NCI-H2227 treated with DMSO at 0.1 percent for 48 hours (cell line): Measurements from ENCODE around the gene DEDD.

Source experiments
- DNase-seq: peaks from one replicate; lab custom pipeline; 2025; lab: John Stamatoyannopoulos, UW

Gene DEDD

DNA sequence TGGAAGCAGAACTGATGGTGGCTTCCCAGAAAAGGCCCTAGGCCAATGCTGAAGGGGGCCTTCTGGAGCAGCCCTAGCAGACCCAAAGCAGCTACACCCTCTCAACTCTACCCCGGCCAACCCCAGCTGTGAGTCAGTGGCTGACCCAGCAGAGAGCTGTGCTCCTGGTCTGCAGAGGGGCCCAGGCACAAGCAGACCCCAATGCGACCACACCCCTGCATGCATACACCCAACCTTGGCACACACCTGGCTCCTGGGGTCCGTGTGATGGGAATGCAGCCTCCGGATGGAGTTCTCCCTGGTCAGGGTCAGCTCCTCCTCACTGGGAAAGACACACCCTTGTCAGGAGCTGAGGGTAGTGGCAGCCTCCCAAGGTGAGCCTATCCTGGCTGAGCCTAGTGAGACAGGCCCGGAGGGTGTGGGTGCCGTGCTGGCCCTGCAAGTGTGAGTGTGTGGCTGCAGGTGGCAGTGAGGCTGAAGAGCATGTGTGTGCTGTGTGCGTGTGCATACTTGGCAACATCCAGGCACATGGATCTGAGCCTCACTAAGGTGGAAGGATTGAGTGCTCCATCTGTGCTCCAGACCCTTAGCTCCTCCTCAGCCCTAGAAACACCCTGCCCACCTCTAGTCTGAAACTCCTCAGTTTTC lies 58.9 kb downstream of the DEDD start:
- DNase-seq = no peak

DNA sequence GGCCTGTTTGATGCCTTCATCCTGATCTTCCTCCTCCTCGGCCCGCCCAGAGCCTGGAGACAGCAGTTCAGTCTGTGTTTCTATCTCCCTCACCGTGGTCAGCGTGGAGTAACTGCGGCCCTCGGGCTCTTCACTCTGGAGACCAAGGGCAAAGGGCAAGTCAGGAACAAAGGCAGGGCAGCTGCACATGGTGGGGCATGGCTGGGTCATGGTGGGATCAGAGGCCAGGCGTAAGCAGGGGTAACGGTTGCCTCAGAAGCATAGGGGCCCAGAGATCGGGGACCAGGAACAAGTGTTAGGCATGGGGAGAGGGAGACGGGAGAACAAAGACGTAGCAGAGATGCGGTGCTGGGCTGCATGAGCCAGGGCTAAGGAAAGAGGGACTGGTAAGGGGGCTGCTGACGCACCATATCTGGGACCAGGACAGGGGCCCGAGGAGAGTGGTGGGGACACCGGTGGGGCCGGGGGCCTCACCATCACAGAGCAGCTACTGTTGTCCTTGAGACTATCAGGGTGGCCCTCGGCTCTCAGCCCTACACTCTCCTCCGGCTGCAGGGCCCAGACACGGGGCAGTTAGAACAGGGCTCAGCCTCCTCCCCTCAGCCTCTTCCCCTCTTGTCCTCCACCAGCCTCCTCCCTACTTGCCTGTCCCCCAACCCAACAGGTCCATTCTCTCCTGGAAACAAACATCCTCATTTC lies 59.6 kb downstream of the DEDD start:
- no peak for DNase-seq

DNA sequence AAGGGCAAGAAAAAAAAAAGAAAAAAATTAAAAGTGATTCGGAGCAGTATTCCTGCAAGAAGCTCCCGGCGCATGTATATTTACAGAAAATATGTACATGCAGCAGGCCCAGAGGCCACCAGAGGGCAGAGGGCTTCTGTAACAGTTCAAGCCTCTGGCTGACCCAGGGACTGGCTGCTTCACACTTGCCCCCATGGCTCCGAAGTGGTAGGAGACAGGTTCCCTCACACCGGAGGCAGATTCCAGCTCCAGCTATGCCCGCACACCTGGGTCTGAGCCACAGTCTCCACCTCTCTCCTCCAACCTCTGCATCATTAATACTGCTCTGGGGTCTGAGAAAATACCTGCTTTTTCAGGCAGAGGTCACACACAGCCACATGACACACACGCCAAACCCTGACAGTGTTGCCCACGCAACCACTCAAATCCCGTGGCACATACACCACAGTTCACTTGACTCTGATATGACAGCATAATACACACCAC lies 60.5 kb downstream of the DEDD start:
- DNase-seq = no peak
